Brain pericyte (primary cell): ENCODE measurements around the gene WFS1.

ENCODE experiments used
- DNase-seq: peaks from one replicate; pipeline ENCODE4 v3.0.0-alpha.2; 2012; ENCODE audit warnings: low read depth, low spot score

Gene WFS1

GRCh38 chr4:6338175-6338950 is 68.7 kb downstream of the WFS1 start:
- no peak for DNase-seq

- DNase-seq, result no peak
Observed at GRCh38 chr4:6338951-6339817, 69.5 kb downstream of the WFS1 start.

- no peak for DNase-seq
Observed at GRCh38 chr4:6339818-6340445, 70.3 kb downstream of the WFS1 start.

- no peak for DNase-seq
Observed at GRCh38 chr4:6340446-6341015, 70.9 kb downstream of the WFS1 start.

- no peak for DNase-seq
Observed at GRCh38 chr4:6341696-6342095, 72.0 kb downstream of the WFS1 start.

- no peak for DNase-seq
Observed at GRCh38 chr4:6342530-6343293, 73.1 kb downstream of the WFS1 start.

- no peak for DNase-seq
Observed at GRCh38 chr4:6343939-6344408, 74.3 kb downstream of the WFS1 start.

- DNase-seq, result no peak
Observed at GRCh38 chr4:6345096-6345830, 75.6 kb downstream of the WFS1 start.

GRCh38 chr4:6345866-6346265 is 76.2 kb downstream of the WFS1 start:
- no peak for DNase-seq

GRCh38 chr4:6346373-6347110 is 76.9 kb downstream of the WFS1 start:
- no peak for DNase-seq

- DNase-seq, result no peak
Observed at GRCh38 chr4:6347511-6348045, 77.9 kb downstream of the WFS1 start.

- DNase-seq, result no peak
Observed at GRCh38 chr4:6348408-6348807, 78.8 kb downstream of the WFS1 start.

- DNase-seq, result no peak
Observed at GRCh38 chr4:6349896-6350603, 80.4 kb downstream of the WFS1 start.

GRCh38 chr4:6350646-6351045 is 81.0 kb downstream of the WFS1 start:
- DNase-seq, result no peak

- DNase-seq, result no peak
Observed at GRCh38 chr4:6351246-6352000, 81.8 kb downstream of the WFS1 start.

- DNase-seq, result no peak
Observed at GRCh38 chr4:6352031-6352692, 82.5 kb downstream of the WFS1 start.
